Measurements from ENCODE around the gene EIF4H.
A peak's percentile ranks its signal among the peaks of the same experiment; 100 is the strongest.
"Not testable (repeated sequence)": the region's sequence is repeated elsewhere in the genome, so short reads cannot be mapped to it uniquely, and the experiment has no call there.

EIF4H gene

DNA sequence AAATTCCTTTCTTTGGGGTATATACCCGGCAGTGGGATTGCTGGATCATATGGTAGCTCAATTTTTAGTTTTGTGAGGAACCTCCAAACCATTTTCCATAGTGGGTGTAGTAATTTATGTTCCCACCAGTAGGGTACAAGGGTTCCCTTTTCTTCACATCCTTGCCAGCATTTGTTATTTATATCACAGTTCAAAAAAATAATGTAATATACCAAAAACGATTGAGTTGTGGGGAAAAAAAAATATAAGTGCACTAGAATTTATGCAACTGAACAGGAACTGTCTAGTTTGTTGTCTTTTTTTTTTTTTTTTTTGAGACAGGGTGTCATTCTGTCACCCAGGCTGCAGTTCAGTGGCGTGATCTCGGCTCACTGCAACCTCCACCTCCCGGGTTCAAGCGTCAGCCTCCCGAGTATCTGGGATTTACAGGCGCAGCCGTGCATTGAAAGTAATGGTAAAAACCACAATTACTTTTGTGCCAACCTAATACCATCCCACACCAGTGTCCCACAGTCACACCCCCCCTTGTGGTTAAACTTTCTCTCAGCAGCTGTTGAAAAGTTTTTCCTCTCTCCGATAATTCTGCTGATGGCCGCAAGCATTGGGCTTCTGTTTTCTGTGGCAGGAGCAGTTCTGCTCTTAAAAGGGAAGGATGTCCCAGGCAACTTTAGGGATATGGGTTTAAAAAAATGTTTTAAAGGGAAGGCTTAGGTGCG, 28.8 kb downstream of the EIF4H start:
- DNase-seq = no peak

DNA sequence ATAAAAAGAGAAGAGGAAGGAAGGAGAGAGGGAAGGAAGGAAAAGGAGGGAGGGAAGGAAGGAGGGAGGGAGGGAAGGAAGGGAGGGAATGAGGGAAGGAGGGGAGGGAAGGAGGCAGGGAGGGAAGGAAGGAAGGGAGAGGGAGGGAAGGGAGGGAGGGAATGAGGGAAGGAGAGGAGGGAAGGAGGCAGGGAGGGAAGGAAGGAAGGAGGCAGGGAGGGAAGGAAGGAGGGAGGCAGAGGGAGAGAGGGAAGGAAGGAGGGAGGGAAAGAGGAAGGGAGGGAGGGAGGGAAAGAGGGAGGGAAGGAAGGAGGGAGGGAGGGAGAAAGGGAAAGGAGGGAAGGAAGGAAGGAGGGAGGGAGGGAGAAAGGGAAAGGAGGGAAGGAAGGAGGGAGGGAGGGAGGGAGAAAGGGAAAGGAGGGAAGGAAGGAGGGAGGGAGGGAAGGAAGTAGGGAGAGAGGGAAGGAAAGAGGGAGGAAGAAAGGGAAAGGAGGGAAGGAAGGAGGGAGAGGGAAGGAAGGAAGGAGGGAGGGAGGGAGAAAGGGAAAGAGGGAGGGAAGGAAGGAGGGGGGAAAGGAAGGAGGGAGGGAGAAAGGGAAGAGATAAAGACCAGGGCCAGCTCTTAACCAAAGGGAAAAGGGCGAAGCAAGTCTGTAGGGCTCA, 29.9 kb downstream of the EIF4H start:
- no peak for DNase-seq

DNA sequence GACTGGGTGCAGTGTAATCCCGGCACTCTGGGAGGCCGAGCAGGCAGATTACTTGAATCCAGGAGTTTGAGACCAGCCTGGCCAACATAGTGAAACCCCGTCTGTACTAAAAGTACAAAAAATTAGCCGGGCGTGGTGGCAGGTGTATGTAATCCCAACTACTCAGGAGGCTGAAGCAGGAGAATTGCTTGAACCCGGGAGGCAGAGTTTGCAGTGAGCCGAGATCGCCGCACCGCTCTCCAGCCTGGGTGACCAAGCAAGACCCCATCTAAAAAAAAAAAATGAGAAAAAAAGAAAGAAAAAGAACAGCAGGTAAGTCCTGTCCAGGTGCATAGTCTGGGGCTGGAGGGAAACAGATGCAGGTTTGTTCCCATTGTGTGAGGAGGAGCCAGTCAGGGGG, 31.9 kb downstream of the EIF4H start:
- not testable (repeated sequence) for DNase-seq

GRCh38 chr7:74206589-74207120, 32.5 kb downstream of the EIF4H start:
- DNase-seq = peak; percentile 79

DNA sequence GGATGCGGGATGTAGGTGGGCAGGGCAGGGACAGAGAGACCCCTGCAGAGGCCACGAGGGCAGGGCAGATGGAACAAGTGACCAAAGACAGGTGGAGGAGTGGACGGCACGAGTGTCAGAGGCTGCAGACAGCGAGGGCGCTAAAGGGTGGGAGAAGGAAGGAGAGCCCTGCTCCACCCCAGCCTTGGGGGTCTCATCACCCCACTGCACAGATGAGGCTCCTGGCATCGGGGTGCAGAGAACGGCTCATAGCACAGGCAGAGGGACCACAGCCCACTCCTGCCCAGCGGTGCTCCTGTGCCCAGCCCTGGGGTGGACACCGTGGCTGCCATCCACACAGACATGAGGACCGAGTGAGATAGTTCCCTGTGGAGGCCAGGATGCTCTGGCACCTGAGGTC, 33.4 kb downstream of the EIF4H start:
- DNase-seq = no peak

DNA sequence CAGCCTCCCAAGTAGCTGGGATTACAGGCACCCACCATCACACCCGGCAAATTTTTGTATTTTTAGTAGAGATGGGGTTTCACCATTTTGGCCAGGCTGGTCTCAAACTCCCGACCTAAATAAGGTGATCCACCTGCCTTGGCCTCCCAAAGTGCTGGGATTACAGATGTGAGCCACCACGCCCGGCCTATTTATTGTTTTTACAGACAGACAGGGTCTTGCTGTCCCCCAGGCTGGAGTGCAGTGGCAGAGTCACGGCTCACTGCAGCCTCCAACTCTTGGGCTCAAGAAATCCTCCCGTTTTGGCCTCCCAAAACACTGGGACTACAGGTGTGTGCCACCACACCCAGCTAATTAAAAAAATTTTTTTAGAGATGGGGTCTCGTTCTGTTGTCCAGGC, 34.1 kb downstream of the EIF4H start:
- DNase-seq = not testable (repeated sequence)

DNA sequence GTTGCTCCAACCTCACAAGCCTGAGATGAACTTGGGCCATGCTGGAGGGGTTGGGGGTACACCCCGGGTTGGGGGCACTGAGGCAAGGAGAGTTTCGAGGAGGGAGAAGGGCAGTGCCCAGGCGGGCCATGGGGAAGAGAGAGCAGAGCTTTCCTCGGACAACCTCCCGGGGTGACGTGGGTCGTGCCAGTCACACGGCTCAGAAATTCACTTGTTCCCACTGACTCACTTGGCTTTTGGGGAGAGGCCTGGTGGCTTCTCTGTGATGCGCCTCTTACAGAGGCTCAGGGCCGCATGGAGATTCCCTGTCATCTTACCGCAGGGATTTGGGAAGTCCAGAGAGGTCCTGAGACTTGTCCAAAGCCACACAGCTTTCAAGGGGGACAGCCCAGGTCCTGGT, 38.5 kb downstream of the EIF4H start:
- no peak for DNase-seq

- DNase-seq = no peak
Measured at GRCh38 chr7:74214816-74215630, 40.9 kb downstream of the EIF4H start.

GRCh38 chr7:74215921-74216320, 41.8 kb downstream of the EIF4H start:
- no peak for DNase-seq

GRCh38 chr7:74216361-74216761, 42.2 kb downstream of the EIF4H start:
- DNase-seq = no peak

GRCh38 chr7:74217455-74218342, 43.5 kb downstream of the EIF4H start:
- DNase-seq = no peak

GRCh38 chr7:74218343-74218698, 44.2 kb downstream of the EIF4H start:
- DNase-seq = no peak

DNA sequence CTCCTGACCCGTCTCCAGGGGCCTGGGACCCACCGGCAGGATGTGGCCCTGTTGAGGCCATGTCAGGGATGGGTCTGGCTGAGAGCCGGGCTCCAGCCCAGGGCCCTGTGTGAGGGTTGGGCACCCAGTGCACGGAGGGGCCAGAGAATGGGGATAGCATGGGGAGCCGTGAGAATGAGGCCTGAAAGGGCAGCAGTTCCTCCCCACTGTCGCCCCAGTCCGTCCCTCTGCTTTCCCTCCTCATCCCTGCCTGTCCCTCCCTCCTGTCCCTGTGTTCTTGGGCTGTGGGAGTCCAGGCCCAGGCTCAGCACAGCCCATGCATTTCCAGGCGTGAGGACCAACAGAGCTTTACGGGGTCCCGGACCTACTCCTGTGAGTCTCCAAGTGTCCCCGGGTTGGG, 45.3 kb downstream of the EIF4H start:
- no peak for DNase-seq

GRCh38 chr7:74220229-74220628, 46.1 kb downstream of the EIF4H start:
- DNase-seq = no peak

DNA sequence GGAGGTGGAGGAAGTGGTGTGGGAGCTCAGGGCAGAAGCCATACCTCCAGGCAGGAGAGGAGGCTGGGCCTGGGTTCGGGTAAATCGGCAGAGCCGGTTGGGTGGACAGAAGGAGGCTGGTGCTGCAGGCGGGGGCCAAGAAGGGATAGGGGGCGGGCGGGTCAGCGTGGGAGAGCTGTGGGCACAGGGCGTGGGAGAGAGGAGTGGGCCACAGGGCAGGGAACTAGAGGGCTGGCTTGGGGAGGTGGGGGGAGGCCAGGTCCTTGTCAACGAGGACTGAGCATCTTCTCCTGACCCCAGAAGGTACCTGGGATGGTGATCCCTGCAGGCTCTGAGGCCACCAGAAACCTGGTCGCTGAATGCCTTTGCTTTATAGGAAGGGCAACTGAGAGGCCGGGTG, 47.6 kb downstream of the EIF4H start:
- no peak for DNase-seq

GRCh38 chr7:74222851-74223710, 48.9 kb downstream of the EIF4H start:
- no peak for DNase-seq

DNA sequence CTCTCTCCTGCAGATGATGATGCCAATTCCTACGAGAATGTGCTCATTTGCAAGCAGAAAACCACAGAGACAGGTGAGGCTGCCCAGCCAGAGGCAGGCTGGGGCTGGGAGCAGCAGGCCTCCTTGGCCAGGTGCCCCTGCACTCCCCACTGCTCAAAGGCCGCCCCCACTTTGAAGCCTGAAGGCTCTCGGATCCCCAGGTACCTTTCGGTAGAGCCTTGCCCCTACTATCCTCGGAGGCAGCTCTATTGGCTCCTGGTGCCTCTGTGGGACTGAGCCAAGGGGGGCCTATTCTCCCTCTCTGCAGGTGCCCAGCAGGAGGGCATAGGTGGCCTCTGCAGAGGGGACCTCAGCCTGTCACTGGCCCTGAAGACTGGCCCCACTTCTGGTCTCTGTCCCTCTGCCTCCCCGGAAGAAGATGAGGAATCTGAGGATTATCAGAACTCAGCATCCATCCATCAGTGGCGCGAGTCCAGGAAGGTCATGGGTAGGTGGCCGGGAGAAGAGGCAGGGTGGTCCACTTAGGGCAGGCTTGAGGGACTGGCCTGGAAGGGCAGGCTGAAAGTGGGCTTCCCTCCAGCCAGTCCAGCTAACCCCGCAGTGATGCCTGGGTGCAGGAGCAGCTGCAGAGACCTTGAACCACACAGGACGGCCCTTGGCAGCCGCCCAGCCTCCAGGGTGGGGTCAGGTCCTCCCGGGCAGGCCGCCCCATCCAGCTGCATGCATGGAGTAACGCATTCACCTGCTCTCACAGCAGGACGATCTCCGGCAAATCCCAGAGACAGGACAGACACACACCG, 49.8 kb downstream of the EIF4H start:
- no peak for DNase-seq

DNA sequence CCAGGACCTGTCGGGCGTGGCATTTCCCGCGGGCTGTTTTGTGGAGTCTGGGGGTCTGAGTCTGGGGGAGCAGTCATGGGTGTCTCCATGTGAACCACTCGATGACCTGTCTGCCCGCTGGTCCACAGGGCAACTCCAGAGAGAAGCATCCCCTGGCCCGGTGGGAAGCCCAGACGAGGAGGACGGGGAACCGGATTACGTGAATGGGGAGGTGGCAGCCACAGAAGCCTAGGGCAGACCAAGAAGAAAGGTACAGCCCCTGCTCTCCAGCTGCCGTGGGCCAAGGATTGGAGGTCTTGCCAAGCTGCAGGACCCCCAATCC, 50.3 kb downstream of the EIF4H start:
- no peak for DNase-seq

DNA sequence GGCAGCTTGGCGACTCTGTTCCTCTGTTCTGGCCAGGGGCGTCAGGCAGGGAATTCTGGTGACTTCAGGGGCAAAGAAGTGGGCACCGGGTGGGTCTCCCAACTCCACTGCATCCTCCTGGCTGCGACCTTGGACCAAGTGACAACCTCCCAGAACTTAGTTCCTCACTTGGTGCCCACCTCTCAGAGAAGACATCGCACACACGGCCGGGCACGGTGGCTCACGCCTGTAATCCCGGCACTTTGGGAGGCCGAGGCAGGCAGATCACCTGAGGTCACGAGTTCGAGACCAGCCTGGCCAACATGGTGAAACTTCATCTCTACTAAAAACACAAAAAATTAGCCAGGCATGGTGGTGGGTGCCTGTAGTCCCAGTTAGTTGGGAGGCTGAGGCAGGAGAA, 50.8 kb downstream of the EIF4H start:
- DNase-seq = not testable (repeated sequence)

DNA sequence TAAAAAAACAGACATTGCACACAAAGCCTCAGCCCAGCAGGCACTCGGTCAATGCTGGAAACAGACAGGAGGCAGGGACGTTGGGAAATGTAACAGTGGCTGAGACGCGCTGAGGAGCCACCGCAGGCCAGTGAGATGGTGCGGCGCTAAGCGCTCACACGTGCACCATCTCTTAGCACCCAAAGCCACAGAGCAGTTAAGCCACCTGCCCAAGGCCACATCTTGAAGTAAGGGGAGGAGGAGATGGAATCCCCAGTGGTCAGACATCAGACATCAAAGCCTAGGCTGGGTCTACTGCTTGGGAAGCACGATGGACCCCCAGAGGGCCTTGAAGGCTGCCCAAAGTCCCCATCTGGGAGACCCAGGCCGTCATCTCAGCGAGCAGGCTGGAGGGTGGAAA, 51.2 kb downstream of the EIF4H start:
- no peak for DNase-seq

GRCh38 chr7:74226633-74227032, 52.5 kb downstream of the EIF4H start:
- no peak for DNase-seq
